ENCODE data around the gene ZMIZ1.

- TF ChIP-seq CTCF (IDR thresholded peaks at IDR 0.05 in 4 of 5, conservative IDR thresholded peaks at IDR 0.05 in 1 of 5) (no peak), POLR2A (IDR thresholded peaks at IDR 0.05) (no peak)
These were observed 235.8 kb downstream of the ZMIZ1 start for GRCh38 chr10:79304479-79305087.

Measured in gastrocnemius medialis (tissue), 4 donors.